A549 (cell line): ENCODE results near the gene LECT2.

Experiments used
- CHD2 ChIP-seq: fragments of 150-350 bp; IDR thresholded peaks from 2 replicates; pipeline ENCODE4 v1.6.1; 2014; ENCODE audit warnings: low read length; ENCODE audit not compliant: partially characterized antibody
- CHD4 ChIP-seq: fragments of 200-600 bp; sonication (generic); IDR thresholded peaks from 2 replicates; pipeline ENCODE4 v1.6.1; 2016; ENCODE audit warnings: antibody characterized with exemption, mild to moderate bottlenecking, borderline replicate concordance
- CTCF ChIP-seq: fragments of >200 bp; sonication (Bioruptor Twin); formaldehyde crosslinking; IDR thresholded peaks from 3 replicates; pipeline ENCODE4 v1.5.1; 2016
- EHF ChIP-seq: fragments of 250-450 bp; sonication (Bioruptor Pico); IDR thresholded peaks from 2 replicates; pipeline ENCODE4 v1.5.0; 2020; ENCODE audit warnings: mild to moderate bottlenecking
- EP300 ChIP-seq, 2 experiments: fragments of >200 bp; sonication (Bioruptor Twin); formaldehyde crosslinking; IDR thresholded peaks; 2 replicates in 1 of 2; 3 replicates in 1 of 2; pipeline ENCODE4 v1.6.1; 2016 to 2017
- JUNB ChIP-seq: fragments of >200 bp; sonication (Bioruptor Twin); formaldehyde crosslinking; IDR thresholded peaks from 2 replicates; pipeline ENCODE4 v1.6.1; 2016
- MAX ChIP-seq: IDR thresholded peaks from 2 replicates; pipeline ENCODE4 v1.6.1; 2012
- POLR2A ChIP-seq: IDR thresholded peaks from 2 replicates; pipeline ENCODE4 v1.6.1; 2012; ENCODE audit warnings: mild to moderate bottlenecking, low read length
- RAD21 ChIP-seq, 2 experiments: fragments of >200 bp in 1 of 2; sonication (Bioruptor Twin) in 1 of 2; formaldehyde crosslinking in 1 of 2; IDR thresholded peaks in 1 of 2; conservative IDR thresholded peaks in 1 of 2; 2 replicates in 1 of 2; 3 replicates in 1 of 2; pipeline ENCODE4 v1.6.1; 2012 to 2018; ENCODE audit warnings: inconsistent platforms in 1 of 2
- SREBF2 ChIP-seq: fragments of 450-650 bp; IDR thresholded peaks from 2 replicates; pipeline ENCODE4 v1.6.1; 2014; ENCODE audit warnings: mild to moderate bottlenecking, moderate library complexity
- USF2 ChIP-seq: fragments of 450-650 bp; IDR thresholded peaks from 2 replicates; pipeline ENCODE4 v1.6.1; 2014; ENCODE audit warnings: antibody characterized with exemption

GRCh38 chr5:135915466-135916001 is 39.2 kb downstream of the LECT2 start:
- TF ChIP-seq EP300 (IDR thresholded peaks at IDR 0.05) (no peak), CTCF (no peak), POLR2A (no peak), JUNB (no peak), MAX (no peak), RAD21 (conservative IDR thresholded peaks at IDR 0.05 in 1 of 2, IDR thresholded peaks at IDR 0.05 in 1 of 2) (no peak), USF2 (no peak), CHD2 (no peak), CHD4 (no peak), SREBF2 (no peak), EHF (CRISPR knock-in tag) (no peak)
